Measurements from ENCODE around the gene DDX59. TPM values are rescaled to one million over a fixed set of nuclear protein-coding genes. Genes with fewer than 3 reads are reported as not detected.

Gene DDX59
- total RNA-seq, result 10 to 100 TPM; 20.6 to 41.3 (median 31.1) TPM
- 10 to 100 TPM; 15.0 to 19.4 TPM for polyA plus RNA-seq
- total RNA-seq, result 38.8 reads per million, percentile 66 among the genes with 10 or more reads in this experiment

DNA sequence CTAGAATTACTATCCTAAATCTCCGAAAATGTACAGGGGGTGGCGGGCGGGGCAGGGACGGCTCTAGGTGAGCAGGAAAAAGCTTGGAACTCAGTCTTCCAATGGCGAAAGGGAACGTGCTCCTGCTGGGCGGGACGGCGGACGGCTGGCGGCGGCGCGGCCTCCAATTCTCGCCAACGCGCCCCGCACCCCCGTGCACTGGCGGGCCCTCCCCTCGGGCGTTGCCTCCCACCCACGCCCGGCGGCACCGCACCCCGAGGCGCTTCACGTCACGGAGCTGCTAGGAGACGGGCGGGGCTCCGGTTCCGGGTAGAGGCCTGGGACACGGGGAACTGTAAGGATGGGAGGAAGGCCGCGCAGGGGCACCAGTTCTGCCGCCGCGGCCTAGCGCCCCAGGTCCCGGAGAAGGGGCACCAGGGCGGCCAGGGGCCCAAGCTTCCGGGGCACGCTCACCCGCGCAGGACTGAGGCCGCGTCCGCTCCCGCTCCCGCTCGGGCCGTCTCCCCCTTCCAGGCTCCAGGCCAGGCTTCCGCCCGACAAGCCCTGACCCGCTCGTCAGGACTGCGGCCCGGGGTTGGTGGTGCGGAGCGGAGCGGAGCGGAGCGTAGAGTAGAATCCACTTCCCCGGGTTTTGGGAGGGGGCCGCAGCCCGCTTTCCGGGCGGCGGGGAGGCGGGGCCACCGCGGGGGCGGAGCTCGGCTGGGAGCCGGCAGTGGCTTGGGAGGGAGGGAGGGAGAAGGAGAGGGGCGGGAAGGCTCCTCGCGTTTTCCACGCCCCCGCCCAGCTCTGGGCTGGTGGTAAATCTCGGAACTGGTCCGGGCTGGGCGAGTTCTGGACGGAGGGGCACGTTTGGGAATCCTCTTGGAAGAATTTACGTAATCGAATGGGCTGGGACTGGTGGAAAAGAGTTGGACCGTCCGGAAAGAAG, at the start of gene DDX59:
DDX59 (minus strand) TSS at position 594 of the 928 bp plus-strand sequence. CDS start 3,167 bp downstream, outside the sequence.
- H3K27me3 Mint-ChIP-seq, result no peaks in the 10 kb centered on the region
- H3K4me1 ChIP-seq (ENCODE audit: control insufficient read depth in 2 of 2, insufficient read depth in 2 of 2, low read length in 2 of 2), result peaks cover 13 to 16% of the 10 kb centered on the region in 2 donors
- H3K27ac ChIP-seq (ENCODE audit: low read depth, low read length), result peak within 1 kb of the TSS; percentile 98
- CTCF ChIA-PET, result interaction anchor here (0.5 to 1.0 kb wide), 2 partner anchors 69 to 134 kb away, joined by 4 to 6 read pairs; partner anchors contain the start of gene CAMSAP2
- no peaks in the 10 kb centered on the region for H3K9me3 ChIP-seq (ENCODE audit: control insufficient read depth in 2 of 3, low read length in 3 of 3)
- intact Hi-C loops (cut with micrococcal nuclease), result loop anchor here (1.0 to 5.0 kb wide), 9 partner anchors 17 to 483 kb away; partner anchors contain the start of genes KIF14 (in 2 of the 2), KIF21B (in 1 of the 2), TMEM9 (in 1 of the 2) and ZNF281 (in 1 of the 2)
- POLR2A ChIA-PET, result interaction anchor here (0.6 to 2.7 kb wide), 11 partner anchors 31 to 541 kb away, joined by 3 to 19 read pairs (median 3); partner anchors contain the start of genes CAMSAP2 and KIF14
- peaks cover 0 to 3% (median 0%) of the 10 kb centered on the region in 11 donors for H3K9me3 Mint-ChIP-seq
- H3K4me1 Mint-ChIP-seq, result peaks cover 20 to 60% (median 51%) of the 10 kb centered on the region in 7 donors
- peak; percentile 81 to 95 (median 85) for DNase-seq
- ATAC-seq, result peak; percentile 92
- peak within 1 kb of the TSS; percentile 96 to 99 (median 98) for H3K4me3 Mint-ChIP-seq
- peak within 1 kb of the TSS; percentile 93 for H3K4me3 ChIP-seq (ENCODE audit: low read length)
- H3K27me3 ChIP-seq (ENCODE audit: control insufficient read depth in 2 of 2, insufficient read depth in 2 of 2, low read length in 2 of 2), result no peaks in the 10 kb centered on the region
- peak within 1 kb of the TSS; percentile 89 to 99 (median 97) for H3K27ac Mint-ChIP-seq
- peaks cover 0 to 10% (median 0%) of the 10 kb centered on the region in 3 experiments for H3K36me3 ChIP-seq (ENCODE audit: control insufficient read depth in 2 of 3, insufficient read depth in 3 of 3, low read length in 3 of 3)
- H3K36me3 Mint-ChIP-seq, result peaks cover 4 to 23% (median 14%) of the 10 kb centered on the region in 5 donors

DNA sequence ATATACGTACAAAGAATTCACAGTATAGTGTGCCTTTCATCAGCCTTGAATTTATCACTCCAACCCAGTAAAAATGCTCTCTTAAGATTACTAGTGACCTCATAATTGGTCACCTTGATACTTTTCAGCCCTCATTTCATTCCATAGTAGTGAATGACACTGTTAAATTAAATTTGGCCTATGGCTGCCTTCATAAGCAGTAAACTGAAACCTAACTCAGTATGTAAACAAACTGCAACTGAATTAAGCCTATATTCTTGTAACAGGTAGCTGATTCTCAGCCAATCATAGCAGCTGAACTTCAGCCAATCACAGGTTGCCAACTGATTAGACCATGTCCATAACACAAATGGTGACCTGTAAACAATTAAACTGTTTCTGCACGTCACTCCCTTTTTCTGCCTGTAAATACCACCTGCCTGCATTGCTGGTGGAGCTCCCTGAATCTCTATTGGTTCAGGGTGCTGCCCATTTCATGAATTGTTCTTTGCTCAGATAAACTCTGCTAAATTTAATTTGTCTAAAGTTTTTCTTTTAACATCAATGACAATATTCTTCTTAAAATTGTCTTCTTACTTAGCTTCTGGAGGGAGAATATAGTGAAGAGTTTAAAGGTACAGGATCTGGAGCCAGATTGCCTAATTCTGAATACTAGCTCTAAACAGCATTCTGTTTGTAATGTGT, 44.9 kb upstream of the DDX59 start:
- POLR2A ChIA-PET, result no interaction called here

DNA sequence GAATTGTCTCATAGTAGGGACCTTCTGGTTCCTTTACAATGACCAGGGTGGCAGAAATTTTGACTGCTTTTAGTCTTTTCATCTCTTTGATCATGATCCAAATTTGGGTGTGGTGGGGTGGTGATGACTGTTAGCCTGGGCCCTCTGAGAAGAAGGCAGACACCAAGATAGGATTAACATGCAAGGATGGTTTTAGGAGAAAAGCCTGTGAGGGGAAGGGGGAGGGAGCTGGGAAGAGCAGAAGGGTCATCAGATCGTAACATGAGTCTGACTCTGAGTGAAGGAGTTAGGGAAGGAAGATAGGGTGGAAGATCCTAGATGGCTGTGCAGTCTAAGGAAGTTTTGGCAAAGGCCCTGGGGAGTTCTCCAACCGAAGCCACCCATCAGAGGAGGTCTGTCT, 40.5 kb upstream of the DDX59 start:
- Histone ChIP-seq H3K9me3 (ENCODE audit: control insufficient read depth in 2 of 3, low read length in 3 of 3) (no peaks in the 10 kb centered on the region), H3K4me3 (ENCODE audit: low read length) (no peak overlapping the region), H3K27ac (ENCODE audit: low read depth, low read length) (no peak overlapping the region), H3K27me3 (ENCODE audit: control insufficient read depth in 2 of 2, insufficient read depth in 2 of 2, low read length in 2 of 2) (no peaks in the 10 kb centered on the region), H3K4me1 (ENCODE audit: control insufficient read depth in 2 of 2, insufficient read depth in 2 of 2, low read length in 2 of 2) (no peaks in the 10 kb centered on the region), H3K36me3 (ENCODE audit: control insufficient read depth in 2 of 3, insufficient read depth in 3 of 3, low read length in 3 of 3) (no peaks in the 10 kb centered on the region)
- Mint-ChIP-seq H3K4me1 (peaks cover 0 to 5% (median 0%) of the 10 kb centered on the region in 7 donors), H3K27ac (no peak overlapping the region), H3K4me3 (no peak overlapping the region), H3K27me3 (peaks cover 0 to 10% (median 5%) of the 10 kb centered on the region in 5 donors), H3K9me3 (no peaks in the 10 kb centered on the region), H3K36me3 (peaks cover 0 to 3% (median 0%) of the 10 kb centered on the region in 5 donors)
- CTCF ChIA-PET, result no interaction called here
- no peak for DNase-seq
- POLR2A ChIA-PET, result no interaction called here
- ATAC-seq, result no peak
- intact Hi-C loops (cut with micrococcal nuclease), result no loop called here

More for the DNA sequence above, 44.9 kb upstream of the DDX59 start:
- no peaks in the 10 kb centered on the region for H3K36me3 ChIP-seq (ENCODE audit: control insufficient read depth in 2 of 3, insufficient read depth in 3 of 3, low read length in 3 of 3)
- Mint-ChIP-seq H3K27ac (no peak overlapping the region), H3K27me3 (peaks cover 6 to 23% (median 14%) of the 10 kb centered on the region in 5 donors), H3K36me3 (peaks cover 0 to 3% (median 0%) of the 10 kb centered on the region in 5 donors), H3K9me3 (no peaks in the 10 kb centered on the region), H3K4me1 (peaks cover 0 to 6% (median 5%) of the 10 kb centered on the region in 7 donors), H3K4me3 (no peak overlapping the region)
- no peak for DNase-seq
- no peaks in the 10 kb centered on the region for H3K4me1 ChIP-seq (ENCODE audit: control insufficient read depth in 2 of 2, insufficient read depth in 2 of 2, low read length in 2 of 2)
- H3K9me3 ChIP-seq (ENCODE audit: control insufficient read depth in 2 of 3, low read length in 3 of 3), result no peaks in the 10 kb centered on the region
- no peak for ATAC-seq
- no peak overlapping the region for H3K27ac ChIP-seq (ENCODE audit: low read depth, low read length)
- no peaks in the 10 kb centered on the region for H3K27me3 ChIP-seq (ENCODE audit: control insufficient read depth in 2 of 2, insufficient read depth in 2 of 2, low read length in 2 of 2)
- intact Hi-C loops (cut with micrococcal nuclease), result no loop called here
- CTCF ChIA-PET, result no interaction called here
- H3K4me3 ChIP-seq (ENCODE audit: low read length), result no peak overlapping the region

- H3K36me3 ChIP-seq (ENCODE audit: control insufficient read depth in 2 of 3, insufficient read depth in 3 of 3, low read length in 3 of 3), result no peaks in the 10 kb centered on the region
- no peak overlapping the region for H3K27ac ChIP-seq (ENCODE audit: low read depth, low read length)
- no peaks in the 10 kb centered on the region for H3K4me1 ChIP-seq (ENCODE audit: control insufficient read depth in 2 of 2, insufficient read depth in 2 of 2, low read length in 2 of 2)
- no peak overlapping the region for H3K4me3 ChIP-seq (ENCODE audit: low read length)
- DNase-seq (no peak), ATAC-seq (no peak)
- Mint-ChIP-seq H3K4me1 (peaks cover 0 to 4% (median 0%) of the 10 kb centered on the region in 7 donors), H3K4me3 (no peak overlapping the region), H3K9me3 (no peaks in the 10 kb centered on the region), H3K27ac (no peak overlapping the region), H3K27me3 (peaks cover 0 to 7% (median 0%) of the 10 kb centered on the region in 5 donors), H3K36me3 (peaks cover 0 to 3% (median 0%) of the 10 kb centered on the region in 5 donors)
- no peaks in the 10 kb centered on the region for H3K27me3 ChIP-seq (ENCODE audit: control insufficient read depth in 2 of 2, insufficient read depth in 2 of 2, low read length in 2 of 2)
- intact Hi-C loops (cut with micrococcal nuclease), result no loop called here
- no peaks in the 10 kb centered on the region for H3K9me3 ChIP-seq (ENCODE audit: control insufficient read depth in 2 of 3, low read length in 3 of 3)
- CTCF ChIA-PET, result no interaction called here
- POLR2A ChIA-PET, result no interaction called here
Observed at GRCh38 chr1:200708769-200709168, 39.1 kb upstream of the DDX59 start.

DNA sequence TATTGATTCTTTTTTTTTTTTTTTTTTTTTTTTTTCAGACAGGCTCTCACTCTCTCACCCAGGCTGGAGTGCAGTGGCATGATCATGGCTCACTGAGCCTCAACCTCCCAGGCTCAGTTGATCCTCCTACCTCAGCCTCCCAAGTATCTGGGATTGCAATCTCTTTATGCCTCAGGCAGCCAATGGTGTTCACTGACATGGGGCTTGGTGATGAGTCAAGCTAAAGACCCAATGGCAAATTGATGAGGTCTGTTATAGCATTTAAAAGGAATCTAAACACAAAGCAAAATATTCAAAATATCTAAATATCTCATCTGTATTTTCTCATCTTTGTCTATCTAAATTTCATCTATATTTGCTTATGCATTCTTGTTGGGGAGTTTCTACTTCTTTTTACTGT, 38.5 kb upstream of the DDX59 start:
- Mint-ChIP-seq H3K27ac (no peak overlapping the region), H3K4me1 (peaks cover 0 to 4% (median 0%) of the 10 kb centered on the region in 7 donors), H3K36me3 (no peaks in the 10 kb centered on the region), H3K9me3 (no peaks in the 10 kb centered on the region), H3K4me3 (no peak overlapping the region), H3K27me3 (peaks cover 0 to 5% (median 0%) of the 10 kb centered on the region in 5 donors)
- Histone ChIP-seq H3K4me3 (ENCODE audit: low read length) (no peak overlapping the region), H3K27ac (ENCODE audit: low read depth, low read length) (no peak overlapping the region), H3K9me3 (ENCODE audit: control insufficient read depth in 2 of 3, low read length in 3 of 3) (no peaks in the 10 kb centered on the region), H3K36me3 (ENCODE audit: control insufficient read depth in 2 of 3, insufficient read depth in 3 of 3, low read length in 3 of 3) (no peaks in the 10 kb centered on the region), H3K4me1 (ENCODE audit: control insufficient read depth in 2 of 2, insufficient read depth in 2 of 2, low read length in 2 of 2) (no peaks in the 10 kb centered on the region), H3K27me3 (ENCODE audit: control insufficient read depth in 2 of 2, insufficient read depth in 2 of 2, low read length in 2 of 2) (no peaks in the 10 kb centered on the region)
- no peak for ATAC-seq
- ChIA-PET CTCF (no interaction called here), POLR2A (no interaction called here)
- DNase-seq, result no peak
- intact Hi-C loops (cut with micrococcal nuclease), result no loop called here

DNA sequence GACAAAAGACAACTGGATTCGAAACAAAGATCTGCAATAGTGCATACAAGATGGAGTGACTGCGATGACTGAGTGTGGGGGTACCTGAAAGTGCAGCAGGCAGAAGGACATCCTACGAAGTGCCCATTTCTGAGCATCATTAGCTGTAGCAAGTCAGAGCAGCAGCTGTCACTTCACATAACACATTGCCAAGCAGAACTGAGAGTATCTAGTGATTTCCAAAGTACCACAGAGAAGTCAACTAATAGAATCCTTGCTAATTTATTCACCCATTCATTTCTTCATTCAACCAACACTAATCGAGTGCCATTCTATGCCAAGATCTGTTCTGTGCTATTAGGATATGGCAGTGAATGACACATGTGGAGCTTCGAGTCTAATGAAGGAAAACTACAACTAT, 37.4 kb upstream of the DDX59 start:
- CTCF ChIA-PET, result no interaction called here
- ATAC-seq, result no peak
- Mint-ChIP-seq H3K4me1 (peaks cover 0 to 4% (median 0%) of the 10 kb centered on the region in 7 donors), H3K9me3 (no peaks in the 10 kb centered on the region), H3K36me3 (no peaks in the 10 kb centered on the region), H3K27ac (no peak overlapping the region), H3K27me3 (peaks cover 0 to 9% (median 0%) of the 10 kb centered on the region in 5 donors), H3K4me3 (no peak overlapping the region)
- Histone ChIP-seq H3K36me3 (ENCODE audit: control insufficient read depth in 2 of 3, insufficient read depth in 3 of 3, low read length in 3 of 3) (no peaks in the 10 kb centered on the region), H3K27ac (ENCODE audit: low read depth, low read length) (no peak overlapping the region), H3K4me3 (ENCODE audit: low read length) (no peak overlapping the region), H3K9me3 (ENCODE audit: control insufficient read depth in 2 of 3, low read length in 3 of 3) (no peaks in the 10 kb centered on the region), H3K4me1 (ENCODE audit: control insufficient read depth in 2 of 2, insufficient read depth in 2 of 2, low read length in 2 of 2) (no peaks in the 10 kb centered on the region), H3K27me3 (ENCODE audit: control insufficient read depth in 2 of 2, insufficient read depth in 2 of 2, low read length in 2 of 2) (no peaks in the 10 kb centered on the region)
- intact Hi-C loops (cut with micrococcal nuclease), result no loop called here
- POLR2A ChIA-PET, result no interaction called here
- DNase-seq, result no peak

Measured in naive thymus-derived CD4-positive, alpha-beta T cell (primary cell).